HG02943 (cell line): ENCODE results near the gene NTRK3.

Source experiments
- ATAC-seq: cut with Tn5 transposase; IDR thresholded peaks from one replicate; pipeline ENCODE4 v1.9.1; 2021; ENCODE audit warnings: mild to moderate bottlenecking, low read depth, moderate library complexity; ENCODE audit not compliant: unreplicated experiment

NTRK3 gene

GRCh38 chr15:88012688-88013087 lies 243.9 kb downstream of the NTRK3 start:
- no peak for ATAC-seq

DNA sequence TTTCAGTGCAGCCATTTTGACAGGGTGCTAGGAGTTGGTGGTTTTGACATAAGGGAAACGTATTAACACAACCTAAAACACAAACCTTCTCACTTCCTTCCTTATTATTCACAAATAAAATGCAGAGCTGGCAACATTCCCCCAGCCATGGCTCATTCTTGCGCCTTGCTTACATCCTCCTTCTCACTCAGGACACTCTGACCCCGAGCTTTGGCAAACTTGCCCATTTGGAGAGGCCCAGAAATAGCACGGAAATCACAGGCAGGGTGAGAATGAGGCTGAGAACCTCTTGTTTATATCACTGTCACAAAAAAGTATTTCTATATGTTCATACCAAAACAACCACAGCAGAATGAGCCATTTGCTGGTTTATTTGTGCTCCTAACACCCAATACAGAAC lies 244.3 kb downstream of the NTRK3 start:
- ATAC-seq: no peak

- ATAC-seq: no peak
Measured at GRCh38 chr15:88011533-88011932, 245.0 kb downstream of the NTRK3 start.

GRCh38 chr15:88006146-88006545 lies 250.4 kb downstream of the NTRK3 start:
- no peak for ATAC-seq

- ATAC-seq: no peak
Measured at GRCh38 chr15:88004399-88004798, 252.1 kb downstream of the NTRK3 start.

- no peak for ATAC-seq
Measured at GRCh38 chr15:88003541-88004327, 252.8 kb downstream of the NTRK3 start.

GRCh38 chr15:88002706-88003105 lies 253.8 kb downstream of the NTRK3 start:
- ATAC-seq: no peak

GRCh38 chr15:87998630-87999029 lies 257.9 kb downstream of the NTRK3 start:
- no peak for ATAC-seq

DNA sequence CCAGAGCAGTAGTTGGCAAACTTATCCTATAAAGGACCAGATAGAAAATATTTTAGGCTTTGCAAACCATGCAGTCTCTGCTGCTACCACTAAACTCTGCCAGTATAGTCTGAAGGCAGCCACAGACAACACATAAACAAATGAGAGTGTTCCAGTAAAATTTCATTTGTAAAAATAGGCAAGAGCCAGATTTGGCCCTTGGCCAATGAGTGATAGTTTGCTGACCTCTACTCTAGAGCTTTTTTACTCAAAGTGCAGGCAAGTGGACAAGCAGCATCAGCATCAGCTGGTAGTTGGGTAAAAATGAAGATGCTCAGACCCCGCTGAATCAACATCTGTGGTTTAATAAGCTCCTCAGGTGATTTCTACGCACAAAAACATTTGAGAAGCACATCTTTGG lies 269.8 kb downstream of the NTRK3 start:
- ATAC-seq: no peak

GRCh38 chr15:87985451-87985850 lies 271.1 kb downstream of the NTRK3 start:
- ATAC-seq: no peak

DNA sequence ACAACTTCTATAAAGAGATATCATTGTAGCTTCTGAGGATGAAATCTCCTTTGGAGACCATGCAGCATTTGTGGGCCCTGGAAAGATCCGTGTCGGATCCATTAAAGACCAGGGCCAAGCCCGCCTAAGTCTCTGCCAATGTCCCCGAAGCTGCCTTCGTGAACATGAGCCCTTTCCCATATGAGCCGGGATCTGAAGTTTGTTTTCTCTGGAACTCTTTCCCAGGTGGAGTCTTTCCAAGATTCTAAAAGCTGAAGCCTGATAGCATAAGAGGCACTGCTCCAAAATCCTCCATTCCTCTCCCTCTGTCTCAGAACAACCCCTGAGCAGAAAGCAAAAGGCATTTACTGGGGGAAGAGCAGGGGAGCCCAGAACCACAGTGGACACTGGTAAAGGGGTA lies 274.6 kb downstream of the NTRK3 start:
- ATAC-seq: no peak

GRCh38 chr15:87977907-87978306 lies 278.6 kb downstream of the NTRK3 start:
- ATAC-seq: no peak

DNA sequence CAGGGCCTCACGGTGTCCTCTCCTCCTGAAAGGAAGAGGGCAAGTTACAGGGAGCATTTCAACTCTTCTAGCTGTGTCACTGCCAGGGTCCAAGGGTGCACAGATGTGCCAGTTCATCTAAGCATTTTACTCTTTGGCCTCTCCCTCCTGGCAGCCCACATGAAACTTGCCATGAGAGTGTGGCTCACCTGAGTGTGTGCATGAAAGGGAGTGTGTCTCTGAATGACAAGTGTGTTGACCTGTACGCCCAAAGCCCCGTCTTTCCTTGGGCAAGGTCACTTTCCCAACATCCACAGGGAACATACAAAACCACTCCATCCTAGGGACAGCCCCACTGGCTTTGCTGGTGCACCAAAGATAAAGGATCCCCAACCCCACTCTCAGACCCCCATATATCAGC lies 280.0 kb downstream of the NTRK3 start:
- ATAC-seq: no peak

DNA sequence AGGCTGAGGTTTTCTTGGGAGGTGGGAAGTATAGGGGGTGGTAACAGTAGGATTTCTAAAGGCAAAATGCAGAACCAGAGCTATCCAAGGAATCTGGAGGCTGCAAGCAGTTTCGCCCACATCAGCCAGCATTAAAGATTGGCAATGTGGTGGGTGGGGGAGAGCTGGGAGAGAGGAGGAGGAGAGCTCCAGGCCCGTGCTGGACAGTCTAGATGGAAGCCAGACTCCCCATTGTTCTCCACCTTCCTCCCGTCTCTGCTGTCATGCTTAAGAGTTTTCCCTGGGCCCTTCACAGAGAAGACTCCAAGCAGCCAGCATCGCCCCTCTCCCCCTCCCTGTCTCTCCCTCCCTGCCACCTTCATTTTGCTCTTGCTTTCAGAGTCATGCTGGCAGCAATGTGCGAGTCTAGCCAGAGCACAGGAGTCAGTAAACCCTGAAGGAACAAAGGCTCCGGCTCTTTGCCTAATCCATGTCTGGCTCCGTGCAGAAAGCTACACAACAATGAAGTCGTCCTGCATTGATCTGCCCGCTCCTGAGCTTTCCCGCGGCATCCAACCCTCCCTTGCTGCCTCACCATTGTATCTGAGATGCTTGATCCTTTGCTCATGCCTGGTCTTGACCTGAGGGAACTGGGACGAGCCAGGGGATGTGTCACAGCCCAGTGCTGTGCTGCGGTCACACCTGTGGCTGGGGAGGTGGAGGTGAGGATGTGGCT lies 282.9 kb downstream of the NTRK3 start:
- ATAC-seq: no peak

DNA sequence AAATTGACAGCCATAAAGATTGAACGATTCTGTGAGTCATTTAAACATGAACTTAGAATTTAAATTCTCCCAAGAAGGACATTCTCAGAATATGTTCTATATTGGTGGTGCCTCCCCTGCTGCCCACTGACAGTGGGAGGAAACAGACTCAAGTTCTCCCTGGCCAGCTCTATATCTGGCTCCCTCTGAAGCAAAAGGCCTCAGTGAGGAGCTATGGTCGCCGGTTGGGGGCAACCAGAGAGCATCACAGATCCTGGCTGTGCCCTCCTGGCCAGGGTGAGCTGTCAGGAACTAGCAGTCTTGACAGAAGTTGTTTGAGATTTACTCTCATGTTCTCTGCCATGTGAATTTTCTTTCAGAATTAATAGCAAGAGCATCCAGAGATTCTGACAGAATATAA lies 285.5 kb downstream of the NTRK3 start:
- ATAC-seq: no peak

DNA sequence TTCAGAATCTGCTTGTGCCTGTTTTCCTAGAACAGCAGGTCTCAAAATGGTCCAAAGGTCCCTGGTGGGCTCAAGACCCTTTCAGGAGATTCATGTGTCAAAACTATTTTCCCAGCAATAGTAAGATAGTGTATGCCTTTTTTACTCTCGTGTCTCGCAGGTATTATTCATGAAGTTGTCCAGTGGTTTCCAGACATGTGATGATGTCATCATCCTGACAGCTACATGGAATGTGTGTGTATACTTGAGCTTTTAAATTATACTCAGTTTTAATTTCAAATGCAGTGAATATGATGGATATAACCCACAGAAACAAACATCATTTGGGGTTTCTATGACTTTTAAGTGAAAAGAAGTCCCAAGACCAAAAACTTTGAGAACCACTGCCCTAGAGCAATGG lies 288.6 kb downstream of the NTRK3 start:
- ATAC-seq: no peak

DNA sequence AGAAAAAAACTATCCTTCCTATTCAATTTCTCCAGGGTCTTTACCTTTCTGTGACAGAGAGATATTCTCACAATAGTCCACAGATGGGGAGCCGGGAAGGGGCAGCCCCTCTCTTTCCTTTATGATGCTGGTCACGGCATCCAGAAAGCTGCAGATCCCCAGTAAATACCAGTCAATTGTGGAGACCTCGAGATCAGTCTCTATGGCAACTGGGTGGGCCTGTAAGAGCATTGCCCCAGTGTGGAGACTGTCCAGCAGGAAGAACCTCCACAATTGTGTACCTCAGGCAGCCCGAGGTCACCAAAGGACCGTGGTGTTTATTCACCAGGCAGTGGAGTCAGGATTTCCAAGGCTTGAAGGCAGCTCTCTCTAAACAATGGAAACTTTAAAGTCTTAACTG lies 291.2 kb downstream of the NTRK3 start:
- no peak for ATAC-seq

- no peak for ATAC-seq
Measured at GRCh38 chr15:87962428-87962827, 294.1 kb downstream of the NTRK3 start.

DNA sequence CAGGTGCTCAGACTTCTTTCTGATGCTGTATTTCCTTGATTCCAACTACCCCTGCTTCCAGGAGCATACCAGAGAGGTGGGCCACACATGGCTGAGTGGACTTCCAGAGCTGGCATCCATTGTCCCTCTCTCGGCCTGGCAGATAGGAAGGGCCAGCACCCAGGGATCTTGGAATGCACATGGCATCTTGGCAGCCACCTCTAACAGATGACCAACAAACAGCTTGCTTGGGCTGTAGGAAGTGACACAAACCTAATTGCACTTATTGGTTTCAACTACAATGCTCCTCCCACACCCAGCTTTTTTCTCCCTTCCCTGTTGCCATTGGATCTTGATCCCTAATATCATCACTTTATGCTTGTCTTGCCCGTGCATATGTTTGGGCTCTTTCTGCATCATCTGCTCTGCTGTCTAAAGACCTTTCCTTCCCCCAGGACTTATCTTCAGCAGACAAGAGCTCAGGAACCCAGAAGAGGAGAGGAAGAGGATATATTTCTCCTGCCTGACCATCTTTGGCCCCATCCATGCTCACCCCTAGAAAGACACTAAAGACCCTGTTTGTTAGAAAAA lies 294.6 kb downstream of the NTRK3 start:
- no peak for ATAC-seq

DNA sequence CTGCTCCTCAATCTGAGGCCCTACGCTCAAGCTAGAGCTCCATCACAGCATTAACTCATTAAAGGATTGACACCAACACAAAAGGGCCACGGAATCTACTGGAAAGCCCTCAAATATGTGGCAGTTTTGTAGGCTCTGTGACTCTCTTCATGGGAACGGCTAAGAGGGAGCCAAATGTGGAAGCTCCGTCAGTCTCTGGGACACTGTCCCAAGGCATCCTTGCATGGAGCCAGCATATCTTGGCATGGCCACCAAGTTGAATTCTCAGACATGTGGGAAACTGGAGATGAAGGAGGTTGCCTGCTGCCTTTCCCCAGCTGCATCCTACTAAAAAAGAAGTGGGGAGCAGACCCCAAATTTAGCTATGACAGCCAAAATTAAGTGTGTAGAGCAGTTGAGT lies 296.9 kb downstream of the NTRK3 start:
- ATAC-seq: no peak

DNA sequence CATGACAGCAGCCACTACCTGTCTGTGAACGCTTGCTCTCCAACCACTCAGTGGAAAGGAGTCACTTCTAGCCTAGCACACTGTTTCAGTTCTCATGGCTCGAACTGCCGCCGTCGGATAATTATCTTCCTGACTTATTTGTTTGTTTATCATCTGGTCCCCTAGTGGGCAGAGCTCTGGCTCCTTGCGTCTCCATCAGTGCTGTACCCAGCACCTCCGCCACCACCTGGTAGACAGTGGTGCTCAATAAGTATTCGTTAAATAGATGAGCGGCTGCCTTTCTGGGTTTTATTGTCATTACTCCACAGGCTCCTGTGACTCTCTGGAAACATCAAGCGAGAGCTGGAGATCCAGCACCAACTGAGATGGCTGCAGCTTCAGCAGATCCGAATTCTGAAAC lies 297.5 kb downstream of the NTRK3 start:
- ATAC-seq: no peak
